HepG2 (cell line): ENCODE data around the gene RBM28. TPM values are rescaled to one million over a fixed set of nuclear protein-coding genes. Genes with fewer than 3 reads are reported as not detected.

ENCODE experiments used
- ATAC-seq: fragments of 200-7000 bp; cut with Tn5 transposase; 3 replicates; pipeline ENCODE4 v1.9.1; 2020; ENCODE audit warnings: mild to moderate bottlenecking, moderate library complexity
- BruUV-seq: library from RNA; stranded (reverse); fragments of 400-500 nt; replicated peaks from 2 replicates; lab custom pipeline; 2021; lab: Mats Ljungman, UMichigan
- CTCF ChIA-PET: fragments of 300-600 bp; formaldehyde crosslinking; extraction: SDS; loops from one replicate; lab custom pipeline; 2021; ENCODE audit warnings: low total read pairs, inconsistent platforms, low intra/inter-chr PET ratio; lab: Yijun Ruan, JAX
- POLR2A ChIA-PET: fragments of 350-600 bp; sonication (Branson Sonifier 250); formaldehyde crosslinking; loops from one replicate; lab custom pipeline; 2020; ENCODE audit warnings: antibody characterized with exemption, inconsistent platforms; lab: Yijun Ruan, JAX
- DNase-seq: peaks from one replicate; pipeline ENCODE4 v3.0.0-alpha.2; 2015; ENCODE audit warnings: low spot score
- FAIRE-seq: peaks from 3 replicates; lab custom pipeline; 2011; peaks lifted over from hg19 to GRCh38; lab: Jason Lieb, UNC
- H2AFZ ChIP-seq: one replicate; pipeline ENCODE4 v1.6.1; 2011; ENCODE audit warnings: low read length, inconsistent platforms
- H3K27ac ChIP-seq: fragments of 300-600 bp; 3 replicates; pipeline ENCODE4 v1.8.0; 2011; ENCODE audit warnings: mixed run types, mild to moderate bottlenecking, mixed read lengths, low read length, inconsistent platforms; ENCODE audit not compliant: insufficient read depth; ENCODE audit errors: extremely low read length
- H3K27me3 ChIP-seq, 2 experiments: fragments of 200-600 bp in 1 of 2; 2 replicates in 1 of 2; 3 replicates in 1 of 2; pipeline versions ENCODE4 v1.6.0 to v1.8.0; 2011; ENCODE audit warnings: low read length in 2 of 2, mild to moderate bottlenecking in 2 of 2, moderate library complexity in 2 of 2, inconsistent platforms in 1 of 2; ENCODE audit not compliant: insufficient read depth in 2 of 2, control insufficient read depth in 1 of 2
- H3K36me3 ChIP-seq, 2 experiments: fragments of 200-600 bp in 1 of 2; replicated peaks in 1 of 2; 2 replicates in 1 of 2; 3 replicates in 1 of 2; pipeline versions ENCODE4 v1.5.1 to v1.8.0; 2011; ENCODE audit warnings: low read length in 2 of 2, inconsistent platforms in 1 of 2; ENCODE audit not compliant: insufficient read depth in 2 of 2, control insufficient read depth in 1 of 2
- H3K4me1 ChIP-seq: 2 replicates; pipeline ENCODE4 v1.5.1; 2012; ENCODE audit warnings: low read length, inconsistent platforms; ENCODE audit not compliant: insufficient read depth
- H3K4me2 ChIP-seq: 2 replicates; pipeline ENCODE4 v1.6.0; 2011; ENCODE audit warnings: low read depth, low read length, inconsistent platforms
- H3K4me3 ChIP-seq, 3 experiments: fragments of 200-600 bp in 1 of 3; sonication (generic), shearing (Covaris generic) in 1 of 3; replicated peaks in 1 of 3; 2 replicates each; pipeline ENCODE4 v1.5.1; 2011 to 2016; ENCODE audit warnings: low read length in 3 of 3, inconsistent platforms in 2 of 3, low read depth in 2 of 3, mild to moderate bottlenecking in 2 of 3, control low read depth in 1 of 3, mixed read lengths in 1 of 3; ENCODE audit not compliant: insufficient read depth in 1 of 3
- H3K79me2 ChIP-seq: one replicate; pipeline ENCODE4 v1.6.1; 2011; ENCODE audit warnings: low read length, inconsistent platforms; ENCODE audit not compliant: insufficient read depth
- H3K9ac ChIP-seq: 2 replicates; pipeline ENCODE4 v1.6.0; 2011; ENCODE audit warnings: mild to moderate bottlenecking, low read depth, low read length, inconsistent platforms; ENCODE audit not compliant: insufficient read depth
- H3K9me3 ChIP-seq: 2 replicates; pipeline ENCODE4 v1.5.1; 2012; ENCODE audit warnings: mild to moderate bottlenecking, low read length
- H4K20me1 ChIP-seq: 2 replicates; pipeline ENCODE4 v1.6.0; 2011; ENCODE audit warnings: inconsistent platforms, mild to moderate bottlenecking, low read length, moderate library complexity; ENCODE audit not compliant: insufficient read depth
- AKAP8 ChIP-seq: sonication (generic); formaldehyde crosslinking; IDR thresholded peaks from 2 replicates; pipeline ENCODE4 v1.5.1; 2020; ENCODE audit warnings: mild to moderate bottlenecking, missing genetic modification reagents
- CBX2 ChIP-seq, 2 experiments: fragments of 200-600 bp in 1 of 2; sonication (generic); formaldehyde crosslinking in 1 of 2; IDR thresholded peaks; 2 replicates each; pipeline versions ENCODE4 v1.7.0 to v1.8.1; 2018 to 2022; ENCODE audit warnings: low read depth in 2 of 2, low read length in 1 of 2, mild to moderate bottlenecking in 1 of 2, missing genetic modification reagents in 1 of 2
- GATA4 ChIP-seq: sonication (generic); IDR thresholded peaks from 2 replicates; pipeline ENCODE4 v1.6.1; 2016; ENCODE audit warnings: antibody characterized with exemption, low read depth, borderline replicate concordance
- HNRNPL ChIP-seq: fragments of 200-400 bp; formaldehyde crosslinking; IDR thresholded peaks from 2 replicates; pipeline ENCODE4 v1.6.1; 2017; ENCODE audit warnings: mild to moderate bottlenecking, low read depth, low read length
- IRX3 ChIP-seq: sonication (generic); formaldehyde crosslinking; IDR thresholded peaks from 2 replicates; pipeline ENCODE4 v1.8.1; 2023; ENCODE audit warnings: mild to moderate bottlenecking, low read depth, missing genetic modification reagents, borderline replicate concordance
- KLF13 ChIP-seq: sonication (generic); formaldehyde crosslinking; IDR thresholded peaks from 2 replicates; pipeline ENCODE4 v1.4.0; 2020; ENCODE audit warnings: mild to moderate bottlenecking, missing genetic modification reagents
- NFIC ChIP-seq: IDR thresholded peaks from 2 replicates; pipeline ENCODE4 v1.6.1; 2012; ENCODE audit warnings: mild to moderate bottlenecking, low read length, inconsistent platforms
- SETDB1 ChIP-seq: sonication (generic); formaldehyde crosslinking; IDR thresholded peaks from 2 replicates; pipeline ENCODE4 v1.5.1; 2020; ENCODE audit warnings: missing genetic modification reagents, mild to moderate bottlenecking, borderline replicate concordance
- SUZ12 ChIP-seq: fragments of 150-350 bp; IDR thresholded peaks from 2 replicates; pipeline ENCODE4 v1.6.1; 2014; ENCODE audit warnings: low read depth, low read length
- TCF7 ChIP-seq: sonication (generic); IDR thresholded peaks from 2 replicates; pipeline ENCODE4 v1.6.1; 2016; ENCODE audit warnings: antibody characterized with exemption, low read depth
- ZNF20 ChIP-seq: sonication (generic); formaldehyde crosslinking; IDR thresholded peaks from 2 replicates; pipeline ENCODE4 v1.4.0; 2020; ENCODE audit warnings: mild to moderate bottlenecking, moderate library complexity, missing genetic modification reagents
- ZNF772 ChIP-seq: sonication (generic); formaldehyde crosslinking; IDR thresholded peaks from 2 replicates; pipeline ENCODE4 v1.5.0; 2020; ENCODE audit warnings: mild to moderate bottlenecking, missing genetic modification reagents
- WGBS: methylation state at CpG from one replicate; pipeline ENCODE4 v1.1.6; 2017; ENCODE audit warnings: low lambda C conversion rate; 5-methylcytosine and 5-hydroxymethylcytosine counted together
- in situ Hi-C: cut with HindIII; loops from 2 replicates; pipeline ENCODE4 v1.10.0; 2017; ENCODE audit warnings: low pct_unique_long_range_greater_than_20kb; ENCODE audit not compliant: extremely low pct_ligation_motif_present
- intact Hi-C: fragments of 100-400 bp; cut with micrococcal nuclease; formaldehyde crosslinking; loops from one replicate; pipeline ENCODE4 v1.10.0; 2022; ENCODE audit not compliant: unreplicated experiment
- polyA plus RNA-seq, 8 experiments: library from polyadenylated mRNA; depleted of rRNA in 3 of 8; stranded (reverse) in 7 of 8; unstranded in 1 of 8; fragments of >200 nt; fragmentation: Illumina TruSeq in 4 of 8; extraction: Trizol in 4 of 8; gene quantifications; 2 replicates each; pipeline versions ENCODE4 v1.2.1 to v1.2.3, GENCODE V29; 2011 to 2016; ENCODE audit warnings: low read depth in 4 of 8, missing spikeins in 1 of 8, mixed read lengths in 1 of 8; ENCODE audit not compliant: insufficient read depth in 1 of 8
- total RNA-seq, 5 experiments: library from RNA; depleted of rRNA; stranded (reverse); fragments of >200 nt; fragmentation: Illumina TruSeq; extraction: Trizol; gene quantifications; 2 replicates each; pipeline ENCODE4 v1.2.3, GENCODE V29; 2016; ENCODE audit warnings: low read depth in 1 of 5
- TF ChIP-seq, protein P1 (sequence below): sonication (generic); formaldehyde crosslinking; IDR thresholded peaks from 2 replicates; pipeline ENCODE4 v1.4.0; 2020; ENCODE audit warnings: missing genetic modification reagents, borderline replicate concordance
- TF ChIP-seq, protein P2 (sequence below): sonication (generic); formaldehyde crosslinking; IDR thresholded peaks from 2 replicates; pipeline ENCODE4 v1.5.1; 2020; ENCODE audit warnings: mild to moderate bottlenecking, missing genetic modification reagents, moderate library complexity

The RBM28 gene
- total and polyA plus RNA-seq, 2 of the 13 experiments (the other 11 are each of a cell fraction or from before 2014, with no cell fraction given) = 20.5 to 49.0 TPM

DNA sequence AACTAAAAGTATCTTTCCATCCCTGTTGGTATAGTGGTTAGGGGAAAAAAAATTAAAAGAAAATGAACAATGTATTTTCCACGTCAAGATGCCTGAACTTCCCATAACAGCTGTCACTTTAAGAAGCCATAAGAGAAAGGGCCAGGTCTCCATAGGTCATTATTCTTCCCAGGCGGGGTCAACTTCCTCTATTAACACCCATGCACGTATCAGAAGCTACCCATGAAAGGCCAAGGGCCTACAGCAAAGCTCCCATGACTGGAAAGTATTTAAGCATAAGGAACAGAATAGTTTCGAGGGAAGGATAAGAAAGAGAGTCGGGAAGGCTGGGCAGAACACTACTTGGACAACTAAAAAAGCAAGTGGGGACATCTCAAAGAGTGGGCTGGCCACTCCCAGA lies 40.1 kb downstream of the RBM28 start:
- ChIA-PET POLR2A (no interaction called here), CTCF (no interaction called here)
- Histone ChIP-seq H3K79me2 (no peaks in the 10 kb centered on the region), H3K4me2 (no peak overlapping the region), H3K27me3 (no peaks in the 10 kb centered on the region), H3K27ac (no peak overlapping the region), H3K4me1 (peaks cover 26% of the 10 kb centered on the region), H3K9me3 (no peaks in the 10 kb centered on the region), H4K20me1 (no peaks in the 10 kb centered on the region), H3K4me3 (no peak overlapping the region), H2AFZ (no peak overlapping the region), H3K36me3 (peaks cover 9 to 26% of the 10 kb centered on the region in 2 experiments; a peak in 3 of 5 replicates), H3K9ac (no peak overlapping the region)
- WGBS = 97% methylated on average over 5 of the region's 5 CpGs
- no peak for DNase-seq
- ATAC-seq = no peak
- no peak for TF ChIP-seq SUZ12
- no peak for TF ChIP-seq ZNF20 (CRISPR knock-in tag)
- TF ChIP-seq KLF13 (CRISPR knock-in tag) = no peak
- TF ChIP-seq AKAP8 (CRISPR knock-in tag) = no peak
- TF ChIP-seq TCF7 = no peak
- TF ChIP-seq, protein P1, sequence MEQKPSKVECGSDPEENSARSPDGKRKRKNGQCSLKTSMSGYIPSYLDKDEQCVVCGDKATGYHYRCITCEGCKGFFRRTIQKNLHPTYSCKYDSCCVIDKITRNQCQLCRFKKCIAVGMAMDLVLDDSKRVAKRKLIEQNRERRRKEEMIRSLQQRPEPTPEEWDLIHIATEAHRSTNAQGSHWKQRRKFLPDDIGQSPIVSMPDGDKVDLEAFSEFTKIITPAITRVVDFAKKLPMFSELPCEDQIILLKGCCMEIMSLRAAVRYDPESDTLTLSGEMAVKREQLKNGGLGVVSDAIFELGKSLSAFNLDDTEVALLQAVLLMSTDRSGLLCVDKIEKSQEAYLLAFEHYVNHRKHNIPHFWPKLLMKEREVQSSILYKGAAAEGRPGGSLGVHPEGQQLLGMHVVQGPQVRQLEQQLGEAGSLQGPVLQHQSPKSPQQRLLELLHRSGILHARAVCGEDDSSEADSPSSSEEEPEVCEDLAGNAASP = no peak
- TF ChIP-seq NFIC = no peak
- no peak for TF ChIP-seq SETDB1 (CRISPR knock-in tag)
- TF ChIP-seq HNRNPL = no peak
- TF ChIP-seq ZNF772 (CRISPR knock-in tag) = no peak
- no peak for TF ChIP-seq GATA4
- TF ChIP-seq IRX3 = no peak
- TF ChIP-seq, protein P2, sequence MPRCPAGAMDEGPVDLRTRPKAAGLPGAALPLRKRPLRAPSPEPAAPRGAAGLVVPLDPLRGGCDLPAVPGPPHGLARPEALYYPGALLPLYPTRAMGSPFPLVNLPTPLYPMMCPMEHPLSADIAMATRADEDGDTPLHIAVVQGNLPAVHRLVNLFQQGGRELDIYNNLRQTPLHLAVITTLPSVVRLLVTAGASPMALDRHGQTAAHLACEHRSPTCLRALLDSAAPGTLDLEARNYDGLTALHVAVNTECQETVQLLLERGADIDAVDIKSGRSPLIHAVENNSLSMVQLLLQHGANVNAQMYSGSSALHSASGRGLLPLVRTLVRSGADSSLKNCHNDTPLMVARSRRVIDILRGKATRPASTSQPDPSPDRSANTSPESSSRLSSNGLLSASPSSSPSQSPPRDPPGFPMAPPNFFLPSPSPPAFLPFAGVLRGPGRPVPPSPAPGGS = no peak
- no peak for TF ChIP-seq CBX2 (IDR thresholded peaks at IDR 0.05; ENCODE audit: low read depth, low read length)
- TF ChIP-seq CBX2 (CRISPR knock-in tag; IDR thresholded peaks at IDR 0.05; ENCODE audit: low read depth) = no peak
- in situ Hi-C loops (no loop called here), intact Hi-C loops (no loop called here)
- FAIRE-seq = no peak
- BruUV-seq = no TSS peak
